Activated T-cell treated with anti-CD3 and anti-CD28 coated beads, Interleukin-2, amount 50 U/mL, for 72 hours (primary cell): ENCODE measurements around the gene KCTD1. TPM values are rescaled to one million over a fixed set of nuclear protein-coding genes. Genes with fewer than 3 reads are reported as not detected.

Experiments used
- ATAC-seq, 2 donors: fragments of 150-1000 bp; cut with Tn5 transposase; replicated peaks in 1 of 2; 2 replicates each; pipeline ENCODE4 v1.10.0; 2021; ENCODE audit warnings: moderate library complexity in 2 of 2, mild to moderate bottlenecking in 1 of 2
- DNase-seq, 2 donors: peaks; one replicate each; pipeline ENCODE4 v3.0.0; 2021 to 2022; ENCODE audit warnings: mixed read lengths in 1 of 2
- H3K27ac Mint-ChIP-seq: one replicate; pipeline ENCODE4 v1.8.0; 2022; ENCODE audit warnings: mild to moderate bottlenecking, moderate library complexity, mixed read lengths
- H3K27me3 Mint-ChIP-seq: one replicate; pipeline ENCODE4 v1.8.0; 2022; ENCODE audit warnings: low read depth, mixed read lengths
- H3K36me3 Mint-ChIP-seq, 2 donors: one replicate each; pipeline ENCODE4 v1.8.0; 2022; ENCODE audit warnings: mixed read lengths in 2 of 2, mild to moderate bottlenecking in 1 of 2; ENCODE audit not compliant: insufficient read depth in 2 of 2
- H3K4me1 Mint-ChIP-seq: one replicate; pipeline ENCODE4 v1.8.0; 2022; ENCODE audit warnings: low read depth, mixed read lengths
- H3K4me3 Mint-ChIP-seq, 2 donors: one replicate each; pipeline ENCODE4 v1.8.0; 2022; ENCODE audit warnings: mild to moderate bottlenecking in 2 of 2, mixed read lengths in 2 of 2, moderate library complexity in 2 of 2
- H3K9me3 Mint-ChIP-seq, 2 donors: one replicate each; pipeline ENCODE4 v1.8.0; 2022; ENCODE audit warnings: mixed read lengths in 2 of 2
- total RNA-seq, 2 donors: library from RNA; stranded (reverse); gene quantifications; one replicate each; pipeline ENCODE4 v1.2.3, GENCODE V29; 2022

Gene KCTD1
- total RNA-seq, 2 donors from 2014 or later = 6.0 to 7.6 TPM

DNA sequence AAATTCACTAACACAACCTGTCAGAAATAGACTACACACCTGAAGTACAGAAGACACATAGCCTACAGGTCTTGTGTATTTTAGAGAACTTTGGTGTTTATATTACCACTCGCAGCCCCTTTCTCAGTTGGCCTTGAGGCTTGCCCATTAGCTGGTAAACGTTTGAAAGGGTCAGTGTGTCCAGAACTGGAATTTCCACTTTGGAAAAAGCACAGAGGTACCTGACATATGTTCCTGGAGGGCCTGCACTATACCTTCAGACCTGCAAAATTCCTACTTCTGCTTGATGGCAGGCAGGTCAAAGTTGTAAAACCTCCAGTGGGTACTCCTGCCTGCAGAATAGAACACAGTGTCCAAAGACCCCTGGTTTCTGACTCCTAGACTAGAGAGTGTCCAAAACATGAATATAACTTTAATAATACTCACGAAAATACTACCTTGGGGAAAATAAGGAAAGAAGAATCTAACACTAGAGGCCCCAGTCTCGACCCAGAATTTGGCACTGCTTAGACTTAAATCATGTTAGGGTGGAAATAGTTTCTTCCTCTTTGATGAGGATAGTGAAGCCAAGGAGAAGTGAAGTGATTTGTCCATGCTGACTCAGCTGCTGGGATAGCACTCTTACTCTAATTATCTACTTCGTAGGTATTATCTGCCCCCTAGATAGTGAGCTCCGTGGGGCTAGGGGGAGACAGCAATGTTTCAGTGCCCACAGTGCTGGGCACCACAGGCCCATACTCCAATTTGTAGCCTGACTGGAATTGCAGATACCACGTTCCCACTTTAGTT, 2.8 kb downstream of the KCTD1 start:
- H3K36me3 Mint-ChIP-seq = peaks cover 0 to 2% of the 10 kb centered on the region in 2 donors
- H3K27ac Mint-ChIP-seq = no peak overlapping the region
- peaks cover 7% of the 10 kb centered on the region for H3K27me3 Mint-ChIP-seq
- H3K9me3 Mint-ChIP-seq = no peaks in the 10 kb centered on the region
- peaks cover 22% of the 10 kb centered on the region for H3K4me1 Mint-ChIP-seq
- no peak for ATAC-seq
- H3K4me3 Mint-ChIP-seq = no peak overlapping the region
- no peak for DNase-seq

DNA sequence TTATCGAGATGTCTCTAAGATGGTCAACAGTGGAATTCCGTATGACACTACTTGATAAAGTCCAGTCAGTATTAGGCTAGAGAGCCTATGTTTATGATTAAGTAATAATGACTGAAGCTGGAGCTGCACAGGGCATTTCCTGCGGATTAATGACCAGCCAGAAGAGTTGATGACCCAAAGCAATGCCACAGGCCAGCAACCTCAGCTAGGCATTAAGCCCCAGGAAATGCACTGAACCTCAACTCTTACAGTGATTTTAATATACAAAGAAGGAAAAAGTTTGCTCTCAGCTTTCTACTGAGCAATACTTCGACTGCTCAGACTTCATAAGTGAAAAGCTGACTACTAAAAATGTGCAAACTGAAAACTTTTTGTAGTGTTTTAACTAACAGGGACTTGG, 3.9 kb downstream of the KCTD1 start:
- H3K27ac Mint-ChIP-seq = no peak overlapping the region
- no peaks in the 10 kb centered on the region for H3K9me3 Mint-ChIP-seq
- peaks cover 0 to 2% of the 10 kb centered on the region in 2 donors for H3K36me3 Mint-ChIP-seq
- no peak for DNase-seq
- no peaks in the 10 kb centered on the region for H3K27me3 Mint-ChIP-seq
- peak overlapping the region in 1 of 2 donors; percentile 39 for H3K4me3 Mint-ChIP-seq
- no peak for ATAC-seq
- H3K4me1 Mint-ChIP-seq = peaks cover 21% of the 10 kb centered on the region

DNA sequence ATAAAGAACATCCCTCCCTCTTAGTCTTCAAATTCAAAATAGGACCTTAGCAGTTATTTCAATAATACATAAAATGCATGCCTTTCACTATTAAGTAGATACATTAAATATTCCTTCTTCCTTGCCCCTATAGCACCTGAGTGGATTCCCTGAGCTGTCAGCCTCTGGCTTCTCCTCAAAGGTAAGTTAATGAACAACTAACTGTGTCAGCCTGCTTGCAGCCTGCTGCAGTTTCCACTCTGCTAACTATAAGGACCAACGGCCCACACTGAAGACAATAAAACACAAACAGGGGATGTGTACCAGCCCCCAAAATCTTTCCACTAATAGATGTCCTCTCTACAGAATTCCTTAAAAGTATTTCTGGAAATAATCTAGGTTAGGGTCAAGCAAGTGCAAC, 5.0 kb downstream of the KCTD1 start:
- ATAC-seq = no peak
- DNase-seq = no peak
- Mint-ChIP-seq H3K36me3 (peaks cover 0 to 2% of the 10 kb centered on the region in 2 donors), H3K4me1 (peaks cover 21% of the 10 kb centered on the region), H3K27ac (no peak overlapping the region), H3K9me3 (no peaks in the 10 kb centered on the region), H3K27me3 (no peaks in the 10 kb centered on the region), H3K4me3 (no peak overlapping the region)

DNA sequence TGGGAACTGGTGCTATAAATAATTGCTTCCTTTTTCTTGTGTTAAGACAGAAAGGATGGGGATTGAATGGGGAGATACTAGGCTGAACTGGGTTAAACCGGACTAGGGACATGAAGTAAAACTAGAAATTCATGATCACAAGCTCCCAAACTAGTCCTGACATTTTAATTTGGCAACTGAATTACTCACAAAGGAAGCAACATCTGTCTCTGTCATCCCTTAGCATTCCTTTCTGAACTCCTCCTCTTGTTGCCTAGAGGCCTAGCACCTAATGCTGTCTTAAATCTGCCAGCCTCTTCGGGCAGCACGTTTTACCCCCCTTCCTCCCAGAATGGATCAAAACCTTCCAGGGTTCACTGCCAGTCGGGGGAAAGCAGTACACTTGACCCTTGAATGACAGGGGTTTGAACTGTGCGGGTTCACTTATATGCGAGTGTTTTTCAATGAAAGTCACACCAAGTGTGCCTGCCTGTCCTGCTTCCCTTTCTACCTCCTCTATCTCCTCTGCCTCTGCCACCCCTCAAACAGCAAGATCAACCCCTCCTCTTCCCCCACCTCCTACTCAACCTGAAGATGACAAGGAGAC, 8.2 kb downstream of the KCTD1 start:
- H3K9me3 Mint-ChIP-seq = no peaks in the 10 kb centered on the region
- no peak for ATAC-seq
- no peaks in the 10 kb centered on the region for H3K27me3 Mint-ChIP-seq
- no peak overlapping the region for H3K27ac Mint-ChIP-seq
- H3K4me3 Mint-ChIP-seq = no peak overlapping the region
- no peak for DNase-seq
- H3K4me1 Mint-ChIP-seq = peaks cover 15% of the 10 kb centered on the region
- no peaks in the 10 kb centered on the region for H3K36me3 Mint-ChIP-seq

DNA sequence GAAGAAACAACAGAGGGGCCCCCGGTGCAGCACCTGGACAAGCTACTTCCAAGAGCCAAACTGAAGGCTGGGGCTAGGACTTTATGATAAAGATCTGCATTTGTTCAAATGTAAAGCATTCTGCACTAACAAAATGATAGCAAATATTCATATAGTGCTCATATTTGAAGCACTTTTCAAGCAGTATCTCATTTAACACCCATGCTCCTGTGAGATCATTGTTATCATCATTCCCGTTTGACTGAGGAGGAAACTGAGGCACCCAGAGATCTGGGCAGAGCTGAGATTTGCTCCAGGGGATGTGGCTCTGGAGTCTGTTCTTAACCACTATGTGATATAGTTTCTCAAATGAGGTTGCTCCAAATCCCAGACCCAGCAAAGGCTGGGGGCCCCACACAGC, 9.8 kb downstream of the KCTD1 start:
- H3K4me1 Mint-ChIP-seq = peaks cover 7% of the 10 kb centered on the region
- H3K9me3 Mint-ChIP-seq = no peaks in the 10 kb centered on the region
- H3K36me3 Mint-ChIP-seq = no peaks in the 10 kb centered on the region
- H3K27me3 Mint-ChIP-seq = no peaks in the 10 kb centered on the region
- no peak overlapping the region for H3K4me3 Mint-ChIP-seq
- ATAC-seq (no peak), DNase-seq (no peak)
- no peak overlapping the region for H3K27ac Mint-ChIP-seq

DNA sequence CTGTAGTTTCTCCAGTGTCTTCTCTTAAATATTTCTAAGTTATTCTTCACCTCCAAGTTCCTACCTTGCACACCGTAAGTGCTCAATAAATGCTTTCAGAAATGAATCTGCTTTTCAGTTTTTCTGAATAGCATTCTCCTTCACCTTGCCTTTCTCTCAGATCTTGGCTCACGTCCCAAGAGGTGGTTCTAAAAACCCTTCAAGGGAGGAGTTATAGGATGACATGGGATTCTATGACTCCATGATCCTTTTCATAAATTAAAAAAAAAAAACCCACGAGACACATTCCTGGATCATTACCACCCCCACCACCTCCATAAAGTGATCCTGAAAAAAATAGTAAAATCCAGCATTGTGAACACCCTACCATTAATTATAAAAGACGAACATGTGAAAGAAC, 11.7 kb downstream of the KCTD1 start:
- no peak for ATAC-seq
- H3K27me3 Mint-ChIP-seq = no peaks in the 10 kb centered on the region
- peaks cover 7% of the 10 kb centered on the region for H3K4me1 Mint-ChIP-seq
- H3K27ac Mint-ChIP-seq = no peak overlapping the region
- H3K36me3 Mint-ChIP-seq = no peaks in the 10 kb centered on the region
- no peak for DNase-seq
- H3K9me3 Mint-ChIP-seq = no peaks in the 10 kb centered on the region
- H3K4me3 Mint-ChIP-seq = no peak overlapping the region

DNA sequence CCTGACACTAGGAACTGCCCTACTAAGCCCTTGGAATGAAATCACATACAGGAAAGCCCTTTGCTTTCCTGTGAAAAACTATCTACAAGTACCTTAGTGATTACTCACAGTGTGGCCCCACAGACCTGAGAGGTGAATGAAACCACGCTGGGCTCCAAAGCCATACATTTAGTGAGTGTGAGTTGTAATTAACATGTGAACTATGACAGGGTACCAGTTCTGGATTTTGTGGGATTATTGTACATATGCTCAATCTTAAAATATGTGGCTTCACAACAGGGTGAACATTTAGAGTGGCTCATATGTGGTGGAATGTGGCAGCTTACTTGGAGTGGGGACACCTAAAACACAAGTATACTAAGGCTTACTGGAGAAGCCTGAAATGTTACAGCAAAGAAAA, 12.3 kb downstream of the KCTD1 start:
- Mint-ChIP-seq H3K27me3 (no peaks in the 10 kb centered on the region), H3K9me3 (no peaks in the 10 kb centered on the region), H3K27ac (no peak overlapping the region), H3K4me1 (peaks cover 7% of the 10 kb centered on the region), H3K4me3 (no peak overlapping the region), H3K36me3 (no peaks in the 10 kb centered on the region)
- DNase-seq (peak in 1 of 2 donors; percentile 26), ATAC-seq (peak; percentile 66 to 84)

DNA sequence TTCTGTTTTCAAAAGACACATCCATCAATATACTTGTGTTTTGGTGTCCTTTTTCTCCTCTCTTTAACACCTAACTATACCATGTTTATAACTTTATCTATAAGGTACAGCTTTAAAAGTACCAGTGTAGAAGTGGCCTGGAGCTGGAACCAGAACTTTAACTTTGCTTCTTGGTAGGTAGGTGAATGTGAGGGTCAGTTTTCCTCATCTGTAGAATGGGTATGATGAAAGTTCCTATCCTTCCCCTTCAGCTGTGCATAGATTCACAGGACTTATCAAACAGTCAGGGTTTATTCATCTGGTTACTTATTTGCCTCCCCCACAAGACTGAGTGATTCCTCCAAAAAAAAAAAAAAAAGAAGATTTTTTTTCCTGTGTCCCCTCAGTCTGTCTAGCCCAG, 12.7 kb downstream of the KCTD1 start:
- Mint-ChIP-seq H3K27me3 (no peaks in the 10 kb centered on the region), H3K27ac (no peak overlapping the region), H3K4me1 (peaks cover 6% of the 10 kb centered on the region), H3K9me3 (no peaks in the 10 kb centered on the region), H3K36me3 (no peaks in the 10 kb centered on the region), H3K4me3 (no peak overlapping the region)
- ATAC-seq = peak; percentile 26 to 32
- no peak for DNase-seq

DNA sequence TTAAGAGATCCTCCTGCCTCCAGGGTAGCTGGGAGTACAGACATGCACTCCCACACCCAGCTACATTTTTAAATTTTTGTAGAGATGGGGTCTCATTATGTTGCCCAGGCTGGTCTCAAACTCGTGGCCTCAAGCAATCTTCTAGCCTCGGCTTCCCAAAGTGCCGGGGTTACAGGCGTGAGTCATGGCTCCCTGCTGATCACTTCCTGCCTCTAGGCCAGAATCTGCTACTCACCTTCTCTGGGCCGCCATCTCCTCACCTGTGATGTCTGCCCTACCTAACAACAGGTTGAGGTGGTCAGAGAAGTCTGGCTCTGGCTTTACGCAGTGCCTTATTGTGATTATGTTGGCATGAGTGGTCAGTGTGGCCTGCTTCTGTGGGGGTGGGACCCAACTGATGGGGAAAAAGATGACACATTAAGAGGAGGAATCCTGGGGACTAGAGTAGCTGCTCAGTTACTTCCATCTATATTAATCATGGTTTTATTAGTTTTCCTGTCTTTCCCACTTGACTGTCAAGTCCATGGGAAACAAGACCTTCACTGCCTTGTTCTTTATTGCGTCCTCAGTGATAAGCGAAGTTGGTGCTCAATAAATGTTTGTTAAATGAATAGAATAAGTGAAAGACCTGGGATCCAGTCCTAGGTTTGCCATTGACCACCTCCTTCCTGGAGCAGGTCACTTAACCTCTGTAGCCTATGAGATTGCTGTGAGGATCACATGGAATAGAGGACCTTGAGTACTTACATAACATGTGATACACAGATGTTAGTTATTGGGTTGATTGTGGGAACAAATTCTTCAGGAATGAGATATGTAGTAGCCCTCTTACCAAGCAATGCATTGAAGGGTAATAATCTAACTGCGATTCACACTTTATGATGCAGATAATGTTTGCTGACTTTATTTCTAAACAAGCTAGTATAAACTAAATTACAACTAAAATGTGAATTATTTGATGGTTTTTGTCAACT, 15.7 kb downstream of the KCTD1 start:
- ATAC-seq (no peak), DNase-seq (no peak)
- Mint-ChIP-seq H3K27me3 (no peaks in the 10 kb centered on the region), H3K4me1 (no peaks in the 10 kb centered on the region), H3K36me3 (no peaks in the 10 kb centered on the region), H3K9me3 (peaks cover 0 to 4% of the 10 kb centered on the region in 2 donors), H3K4me3 (no peak overlapping the region), H3K27ac (no peak overlapping the region)

DNA sequence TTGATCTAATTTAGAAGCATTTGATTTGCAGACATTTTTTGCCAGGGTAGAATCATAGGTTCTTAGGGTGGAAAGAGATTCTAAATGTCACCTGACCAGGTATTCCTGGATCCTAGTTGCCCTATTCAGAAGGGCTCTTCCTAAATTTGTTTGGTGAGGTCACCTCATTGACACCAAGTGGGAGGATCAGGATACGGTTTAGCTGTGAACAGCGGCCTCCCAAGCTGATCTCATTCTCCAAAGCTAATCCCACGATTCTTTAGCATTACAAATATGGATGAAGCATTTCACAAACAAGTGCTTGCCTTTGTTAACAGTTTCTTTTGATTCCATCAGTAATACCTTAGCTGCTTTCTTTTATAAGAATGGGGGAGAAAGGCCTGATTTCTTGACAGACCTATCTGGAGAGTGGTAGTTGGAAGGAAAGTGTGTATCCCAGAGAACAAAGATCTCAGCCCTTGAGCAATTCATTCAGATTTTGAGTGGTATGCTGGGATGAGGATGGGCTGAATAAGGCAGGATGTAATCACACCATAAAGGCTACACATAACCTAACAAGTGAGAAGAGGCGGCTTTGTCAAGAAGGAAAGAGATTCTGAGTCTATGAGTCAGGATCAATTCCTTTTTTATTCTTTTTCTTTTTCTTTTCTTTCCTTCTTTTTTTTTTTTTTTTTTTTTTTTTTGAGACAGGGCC, 16.6 kb downstream of the KCTD1 start:
- Mint-ChIP-seq H3K27me3 (no peaks in the 10 kb centered on the region), H3K36me3 (no peaks in the 10 kb centered on the region), H3K4me1 (no peaks in the 10 kb centered on the region), H3K9me3 (peaks cover 0 to 4% of the 10 kb centered on the region in 2 donors), H3K4me3 (no peak overlapping the region), H3K27ac (no peak overlapping the region)
- DNase-seq (no peak), ATAC-seq (no peak)

DNA sequence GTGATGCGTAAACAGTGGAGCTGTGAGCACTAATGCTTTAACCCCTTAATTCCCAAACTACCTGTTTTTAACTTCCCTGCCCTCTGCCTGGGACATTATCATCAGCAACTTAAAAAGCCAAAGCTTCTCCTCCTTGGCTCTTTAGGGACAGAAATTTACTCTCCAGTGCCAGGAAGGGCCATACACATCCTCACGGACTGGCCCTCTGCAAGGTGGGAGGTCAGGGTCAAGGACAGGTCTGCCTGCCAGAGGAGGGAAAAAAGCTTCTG, 21.5 kb downstream of the KCTD1 start:
- H3K4me1 Mint-ChIP-seq = no peaks in the 10 kb centered on the region
- no peak overlapping the region for H3K4me3 Mint-ChIP-seq
- DNase-seq (no peak), ATAC-seq (no peak)
- peaks cover 0 to 4% of the 10 kb centered on the region in 2 donors for H3K9me3 Mint-ChIP-seq
- H3K27ac Mint-ChIP-seq = no peak overlapping the region
- H3K27me3 Mint-ChIP-seq = no peaks in the 10 kb centered on the region
- H3K36me3 Mint-ChIP-seq = no peaks in the 10 kb centered on the region

DNA sequence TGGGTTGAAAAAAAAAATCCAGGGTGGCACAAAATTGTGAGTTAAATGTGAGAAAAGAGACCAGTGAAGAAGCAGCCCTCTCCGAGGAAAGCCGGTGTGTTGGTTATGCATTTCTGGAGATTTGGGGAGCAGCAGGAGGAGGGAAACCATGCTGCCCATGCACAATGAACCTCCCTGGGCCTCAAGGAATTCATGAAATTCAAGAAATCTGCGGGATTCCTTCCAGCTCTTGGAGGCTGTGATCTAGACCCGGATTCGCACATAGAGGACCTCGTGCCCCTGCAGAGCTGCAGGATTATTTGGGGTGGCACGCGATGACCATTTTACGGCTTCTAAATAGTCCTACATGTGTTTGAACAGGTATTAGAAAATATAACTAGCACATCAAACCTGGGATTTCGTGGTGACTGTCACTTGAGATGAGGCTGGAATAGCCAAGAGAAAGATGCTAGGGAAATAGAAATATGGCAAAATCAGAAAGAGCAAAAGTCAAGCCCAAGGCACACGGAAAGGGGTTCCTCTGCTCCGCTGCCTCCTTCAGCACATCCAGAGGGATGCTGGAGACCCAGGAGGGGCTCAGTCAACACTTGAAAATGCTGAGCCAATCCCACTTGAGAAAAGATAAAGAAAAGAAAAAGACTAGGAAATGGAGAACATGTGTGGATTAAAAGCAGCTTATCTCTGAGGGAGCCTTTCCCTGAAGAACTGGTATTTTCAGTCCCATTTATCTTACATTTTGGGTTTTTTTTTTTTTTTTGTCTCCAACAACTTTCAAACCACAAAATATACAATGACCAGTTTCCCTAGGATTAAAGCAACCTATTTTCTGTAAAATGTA, 22.0 kb downstream of the KCTD1 start:
- H3K9me3 Mint-ChIP-seq = peaks cover 0 to 4% of the 10 kb centered on the region in 2 donors
- H3K27ac Mint-ChIP-seq = no peak overlapping the region
- H3K27me3 Mint-ChIP-seq = no peaks in the 10 kb centered on the region
- no peak overlapping the region for H3K4me3 Mint-ChIP-seq
- H3K36me3 Mint-ChIP-seq = no peaks in the 10 kb centered on the region
- ATAC-seq = no peak
- no peak for DNase-seq
- no peaks in the 10 kb centered on the region for H3K4me1 Mint-ChIP-seq
